Inflammatory macrophage treated with lipopolysaccharide for 4 hours (primary cell): ENCODE measurements around the gene GPR158.
"Not testable (repeated sequence)": the region's sequence is repeated elsewhere in the genome, so short reads cannot be mapped to it uniquely, and the experiment has no call there.

Source experiments
- DNase-seq: peaks from one replicate; pipeline ENCODE4 v3.0.0-alpha.2; 2020

Gene GPR158

DNA sequence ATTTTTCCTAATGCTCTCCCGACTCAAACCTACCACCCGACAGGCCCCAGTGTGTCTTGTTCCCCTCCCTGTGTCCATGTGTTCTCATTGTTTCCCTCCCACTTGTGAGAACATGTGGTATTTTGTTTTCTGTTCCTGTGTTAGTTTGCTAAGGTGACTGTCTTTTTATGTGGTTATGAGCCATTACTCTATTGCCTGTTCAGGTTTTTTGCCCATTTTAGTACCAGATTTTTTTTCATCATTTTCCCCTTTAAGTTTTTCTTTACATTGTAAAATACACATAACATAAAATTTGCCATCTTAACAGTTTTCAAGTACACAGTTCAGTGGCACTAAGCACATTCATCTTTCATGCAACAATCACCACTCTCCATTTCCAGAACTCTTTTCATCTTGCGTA, 133.5 kb downstream of the GPR158 start:
- DNase-seq: no peak

DNA sequence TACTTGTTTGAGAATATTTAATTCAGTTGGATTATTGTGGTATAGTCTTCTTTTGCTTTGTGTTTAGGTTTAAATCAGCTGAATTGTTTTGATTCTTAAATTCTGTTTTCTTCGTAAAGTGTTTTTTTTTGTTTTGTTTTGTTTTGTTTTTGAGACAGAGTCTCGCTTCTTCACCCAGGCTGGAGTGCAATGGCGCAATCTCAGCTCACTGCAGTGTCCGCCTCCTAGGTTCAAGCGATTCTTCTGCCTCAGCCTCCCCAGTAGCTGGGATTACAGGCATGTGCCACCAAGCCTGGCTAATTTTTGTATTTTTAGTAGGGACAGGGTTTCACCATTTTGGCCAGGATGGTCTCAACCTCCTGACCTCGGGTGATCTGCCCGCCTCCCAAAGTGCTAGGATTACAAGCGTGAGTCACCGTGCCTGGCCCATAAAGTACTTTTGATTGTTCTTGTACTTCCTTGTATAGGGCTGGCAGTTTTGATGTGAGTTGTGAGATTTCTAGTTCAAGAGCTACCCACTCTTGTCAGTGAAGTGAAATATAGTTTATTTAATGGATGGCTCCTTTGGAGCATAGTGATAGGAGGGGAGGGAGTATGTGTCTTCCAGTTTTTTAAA, 142.9 kb downstream of the GPR158 start:
- DNase-seq: not testable (repeated sequence)

DNA sequence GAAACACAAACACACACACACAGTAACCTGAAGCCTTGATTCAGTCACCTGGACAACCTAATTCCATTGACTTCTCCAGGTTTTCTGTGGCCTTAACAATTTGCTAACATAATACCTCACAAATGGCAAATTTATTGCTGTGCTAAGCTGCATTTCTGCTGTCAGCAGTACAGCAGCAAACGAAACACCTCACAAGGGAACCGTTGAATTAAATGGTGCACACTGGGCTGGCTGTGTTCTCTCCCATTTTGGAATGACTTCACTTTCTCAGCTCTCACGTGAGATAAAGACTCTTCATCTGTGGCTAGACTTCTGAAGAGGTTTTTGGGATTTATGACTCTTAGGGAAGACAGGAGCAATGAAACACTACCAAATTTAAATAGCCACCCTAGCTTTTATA, 152.5 kb downstream of the GPR158 start:
- DNase-seq: no peak

DNA sequence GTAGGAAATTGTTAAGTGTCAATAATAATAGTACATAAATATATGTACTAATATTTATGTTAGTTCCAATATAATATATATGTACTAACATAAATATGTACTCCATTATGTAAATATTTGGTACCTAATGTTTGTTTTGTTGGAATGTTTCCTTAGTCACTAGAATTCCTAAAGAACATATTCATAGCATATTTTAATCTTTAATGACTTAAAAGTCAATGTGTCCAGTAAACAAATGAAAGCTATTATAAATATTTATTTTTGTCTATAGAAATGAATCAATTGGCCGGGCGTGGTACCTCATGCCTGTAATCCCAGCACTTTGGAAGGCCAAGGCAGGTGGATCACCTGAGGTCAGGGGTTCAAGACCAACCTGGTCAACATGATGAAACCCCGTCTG, 153.6 kb downstream of the GPR158 start:
- no peak for DNase-seq

DNA sequence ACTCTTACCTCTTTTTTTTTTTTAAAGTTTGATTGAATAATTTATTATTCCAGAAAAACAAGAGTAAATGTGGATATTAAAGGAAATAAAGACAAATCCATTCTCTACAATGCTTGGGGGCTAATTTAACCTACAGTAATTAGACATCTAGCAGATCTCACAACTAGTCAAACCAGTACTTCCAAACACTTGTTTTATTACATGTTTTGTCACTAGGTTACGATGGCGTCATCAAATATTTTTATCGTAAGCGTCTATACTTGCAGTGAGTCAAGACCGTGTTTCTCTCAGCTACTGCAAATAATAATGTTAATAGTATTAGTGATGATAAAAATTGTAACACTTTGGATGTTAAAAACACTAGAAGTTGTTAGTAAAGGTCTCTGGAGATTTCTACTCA, 154.8 kb downstream of the GPR158 start:
- DNase-seq: not testable (repeated sequence)

DNA sequence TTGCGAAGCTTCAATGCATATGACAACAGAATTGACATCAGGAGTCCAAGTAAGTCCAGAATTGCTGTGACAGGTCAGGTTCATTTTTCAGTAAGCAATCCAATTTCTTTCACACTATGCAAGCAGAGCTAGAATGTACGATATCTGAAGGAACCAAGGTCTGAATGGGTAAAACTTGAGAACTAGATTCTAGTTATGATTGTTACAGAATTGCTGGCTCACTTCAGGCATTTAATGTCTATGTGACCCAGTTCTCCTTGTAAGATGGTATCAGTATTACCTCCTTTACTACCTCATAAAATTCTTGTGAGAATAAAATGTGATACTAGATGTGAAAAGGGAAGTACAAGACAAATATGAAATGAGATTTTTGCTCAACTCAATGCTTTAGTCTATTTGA, 159.6 kb downstream of the GPR158 start:
- no peak for DNase-seq

DNA sequence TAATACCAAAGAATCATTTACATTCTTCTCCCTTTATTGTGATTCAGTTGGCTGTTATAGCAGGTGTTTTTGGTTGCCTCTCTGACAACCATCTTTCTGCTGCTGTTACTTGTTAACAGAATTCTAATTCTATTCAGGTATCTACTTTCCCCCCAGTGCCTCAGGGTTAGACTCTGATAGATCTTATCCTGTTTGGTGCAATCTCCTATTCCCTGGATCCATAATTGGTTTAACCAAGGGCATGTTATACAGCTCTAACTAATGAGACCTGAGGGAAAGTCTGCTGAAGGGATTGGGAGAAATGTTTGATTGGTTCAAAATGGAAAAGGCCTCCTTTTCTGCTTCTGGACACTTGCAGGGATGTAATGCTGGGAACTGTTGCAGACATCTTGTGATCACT, 161.5 kb downstream of the GPR158 start:
- no peak for DNase-seq

DNA sequence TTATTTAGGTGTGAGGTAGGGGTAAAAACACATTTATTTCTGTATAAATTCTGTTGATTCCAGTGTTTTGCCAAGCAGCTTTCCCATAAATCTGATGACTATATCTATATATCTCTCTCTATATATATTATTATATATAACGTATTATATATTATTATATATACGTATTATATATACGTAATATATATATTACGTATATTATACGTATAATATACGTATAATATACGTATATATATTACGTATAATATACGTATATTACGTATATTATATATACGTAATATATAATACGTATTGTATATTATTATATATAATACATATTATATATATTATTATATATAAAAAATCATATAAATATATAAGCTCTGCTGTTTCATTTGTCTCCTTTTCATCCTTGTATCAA, 163.5 kb downstream of the GPR158 start:
- no peak for DNase-seq

DNA sequence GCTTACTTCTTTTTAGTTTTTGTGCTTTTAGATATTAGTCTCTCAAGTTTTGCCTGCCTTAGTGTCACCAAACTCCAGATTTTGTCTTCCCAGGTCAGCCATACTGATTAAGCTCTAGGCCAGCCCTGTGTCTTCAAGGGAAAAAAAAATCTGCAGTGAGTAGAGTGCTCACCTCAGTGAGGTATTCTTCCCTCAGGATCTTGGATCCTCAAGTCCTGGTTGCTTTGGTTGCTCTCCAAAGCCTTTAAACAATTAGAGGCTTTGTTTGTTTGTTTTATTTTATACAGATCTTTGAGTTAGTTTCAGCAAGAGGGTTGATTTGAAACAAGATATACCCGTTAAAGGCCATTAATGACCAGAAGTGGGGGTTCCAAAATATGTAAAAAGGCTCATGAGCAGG, 165.2 kb downstream of the GPR158 start:
- DNase-seq: no peak

DNA sequence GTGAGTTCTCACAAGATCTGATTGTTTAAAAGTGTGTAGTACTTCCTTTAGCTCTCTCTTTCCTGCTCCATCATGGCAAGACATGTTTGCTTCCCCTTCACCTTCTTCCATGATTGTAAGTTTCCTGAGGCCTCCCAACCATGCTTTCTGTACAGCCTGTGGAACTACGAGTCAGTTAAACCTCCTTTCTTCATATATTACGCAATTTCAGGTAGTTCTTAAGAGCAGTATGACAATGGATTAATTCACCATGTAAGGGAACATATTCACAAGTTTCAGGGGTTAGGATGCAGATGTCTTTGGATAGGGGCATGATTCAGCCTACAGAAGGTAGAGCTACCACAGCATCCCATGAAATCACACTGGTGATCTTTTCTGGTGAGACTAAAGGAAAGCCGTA, 174.7 kb downstream of the GPR158 start:
- no peak for DNase-seq

DNA sequence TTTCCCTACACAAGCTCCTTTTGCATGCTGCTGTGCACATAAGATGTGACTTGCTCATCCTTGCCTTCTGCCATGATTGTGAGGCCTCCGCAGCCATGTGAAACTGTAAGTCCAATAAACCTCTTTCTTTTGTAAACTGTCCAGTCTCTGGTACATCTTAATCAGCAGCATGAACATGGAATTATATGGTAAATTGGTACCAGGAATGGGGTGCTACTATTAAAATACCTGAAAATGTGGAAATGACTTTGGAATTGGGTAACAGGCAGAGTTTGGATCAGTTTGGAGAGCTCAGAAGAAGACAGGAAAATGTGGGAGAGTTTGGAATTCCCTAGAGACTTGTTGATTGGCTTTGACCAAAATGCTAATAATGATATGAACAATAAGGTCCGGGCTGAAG, 181.8 kb downstream of the GPR158 start:
- no peak for DNase-seq

DNA sequence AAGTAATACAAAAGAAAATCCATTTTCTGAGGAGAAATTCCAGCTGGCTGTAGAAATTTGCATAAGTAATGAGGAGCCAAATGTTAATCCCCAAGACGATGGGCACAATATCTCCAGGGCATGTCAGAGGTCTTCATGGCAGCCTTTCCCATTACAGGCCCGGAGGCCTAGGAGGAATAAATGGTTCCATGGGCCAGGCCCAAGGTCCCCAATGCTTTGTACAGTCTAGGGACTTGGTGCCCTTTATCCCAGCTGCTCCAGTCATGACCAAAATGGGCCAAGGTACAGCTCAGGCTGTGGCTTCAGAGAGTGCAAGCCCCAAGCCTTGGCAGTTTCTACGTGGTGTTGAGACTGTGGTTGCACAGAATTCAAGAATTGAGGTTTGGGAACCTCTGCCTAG, 182.5 kb downstream of the GPR158 start:
- DNase-seq: no peak

DNA sequence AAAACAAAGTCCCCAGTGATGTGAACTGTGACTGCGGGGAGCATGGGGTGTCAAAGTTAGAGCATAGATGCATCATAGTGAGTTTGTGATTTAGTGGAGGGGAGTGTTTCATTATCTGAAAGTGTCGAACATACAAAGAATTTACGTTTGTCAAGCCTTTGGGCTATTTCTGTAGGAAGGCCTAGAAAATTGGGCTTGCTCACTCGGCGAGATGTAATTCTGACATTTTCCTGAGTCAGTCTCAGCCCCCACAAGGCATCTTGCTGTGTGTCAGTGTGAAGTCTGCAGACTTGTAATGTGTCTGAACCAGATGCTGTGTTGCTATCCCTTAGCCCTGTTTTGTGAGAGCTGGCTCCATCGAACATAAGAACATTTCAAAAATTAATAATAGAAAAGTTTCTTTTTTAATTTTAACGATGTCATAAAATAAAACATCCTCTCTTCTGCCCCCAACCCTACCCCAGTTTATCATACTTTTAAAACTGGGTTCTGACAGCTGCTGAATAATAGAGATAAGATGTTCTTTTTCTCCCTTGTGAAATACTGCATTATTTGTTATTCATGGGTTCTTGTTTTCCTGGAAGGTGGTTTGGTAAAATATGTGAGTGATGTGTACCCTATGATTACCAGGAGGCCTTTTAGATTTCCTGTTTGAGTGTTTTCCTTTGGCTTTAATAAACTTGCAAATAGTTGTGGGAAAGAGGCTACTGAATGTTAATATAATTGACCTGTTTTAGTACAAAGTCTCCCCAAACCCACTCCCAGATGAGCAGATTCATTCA, 207.4 kb downstream of the GPR158 start:
- no peak for DNase-seq

DNA sequence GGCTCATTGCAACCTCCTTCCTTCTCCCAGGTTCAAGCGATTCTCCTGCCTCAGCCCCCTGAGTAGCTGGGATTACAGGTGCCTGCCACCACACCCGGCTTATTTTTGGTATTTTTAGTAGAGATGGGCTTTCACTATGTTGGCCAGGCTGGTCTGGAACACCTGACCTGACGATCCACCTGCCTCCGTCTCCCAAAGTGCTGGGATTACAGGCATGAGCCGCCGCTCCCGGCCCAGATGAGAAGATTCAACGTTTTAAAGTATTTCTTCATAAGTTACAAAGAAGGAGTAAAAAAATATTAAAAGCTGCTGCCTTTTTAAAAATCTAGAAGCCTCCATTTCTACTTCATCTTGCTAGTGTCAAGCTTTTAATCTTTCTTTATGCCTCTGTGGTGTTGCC, 208.1 kb downstream of the GPR158 start:
- DNase-seq: not testable (repeated sequence)

DNA sequence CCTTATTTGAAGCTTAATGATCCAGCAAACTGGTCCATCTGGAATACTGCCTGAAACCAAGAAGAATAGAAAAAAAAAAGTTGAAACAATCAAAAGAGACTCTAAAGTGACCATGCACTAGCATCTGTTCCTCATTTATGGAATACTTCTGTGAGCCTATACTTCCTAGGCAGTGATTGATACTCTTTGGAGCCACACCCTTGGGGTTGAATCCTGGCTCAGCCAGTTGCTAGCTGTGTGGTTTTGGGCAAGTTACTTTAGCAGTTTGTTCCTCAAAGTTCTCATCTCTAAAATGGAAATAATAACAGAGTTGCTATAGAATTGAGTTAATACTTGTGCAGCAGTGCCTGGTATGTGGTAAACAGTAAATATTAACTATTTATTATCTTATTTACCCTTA, 208.9 kb downstream of the GPR158 start:
- DNase-seq: no peak

DNA sequence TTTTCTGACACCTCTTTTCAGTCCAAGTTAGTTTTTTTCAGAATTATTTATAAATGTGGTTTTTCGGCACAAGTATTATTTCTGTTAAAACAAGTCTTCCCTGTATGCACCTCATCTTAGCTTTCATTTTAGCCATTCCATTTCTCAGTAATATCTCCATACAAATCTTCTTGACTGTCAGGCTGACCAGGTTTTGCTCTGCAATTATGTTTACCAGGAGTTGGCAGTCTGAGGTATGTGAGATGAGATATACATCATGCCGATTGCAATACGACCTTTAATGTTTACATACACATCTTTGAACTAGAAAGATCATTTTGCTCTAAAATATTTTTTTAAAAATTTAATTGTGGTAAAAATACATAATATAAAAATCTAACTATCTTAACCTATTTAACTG, 209.8 kb downstream of the GPR158 start:
- no peak for DNase-seq

DNA sequence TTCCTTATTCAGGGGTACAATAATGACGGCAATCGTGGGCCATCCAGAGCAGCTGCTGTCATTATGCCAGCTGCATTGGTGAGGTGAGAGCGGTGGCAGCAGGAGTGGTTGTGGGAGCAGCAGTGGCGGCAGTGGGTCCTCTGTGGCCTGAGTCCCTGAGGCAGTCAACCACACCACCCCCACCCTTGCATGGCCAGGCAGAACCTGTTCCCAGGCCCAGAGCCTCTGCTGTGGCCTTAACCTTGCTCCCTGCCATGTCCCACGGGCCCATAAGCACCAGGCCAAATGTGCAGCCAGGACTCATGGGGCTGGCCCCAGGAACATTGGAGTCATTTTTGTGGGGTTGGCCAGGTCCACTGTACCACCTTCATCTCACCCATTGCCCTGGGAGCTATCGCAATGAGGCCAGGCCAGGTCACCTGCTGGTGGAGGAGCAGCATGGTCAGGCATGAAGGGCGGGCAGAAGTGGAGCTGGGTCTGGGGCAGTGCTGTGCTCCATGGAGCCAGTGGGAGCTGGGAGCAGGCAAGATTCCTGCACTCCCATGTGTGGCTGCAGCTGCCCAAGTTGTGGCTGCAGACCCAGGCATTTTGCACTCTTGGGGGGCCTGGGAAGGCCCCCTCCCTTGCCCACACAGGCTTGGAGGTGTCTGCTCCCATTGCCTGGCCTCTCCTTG, 213.5 kb downstream of the GPR158 start:
- no peak for DNase-seq

DNA sequence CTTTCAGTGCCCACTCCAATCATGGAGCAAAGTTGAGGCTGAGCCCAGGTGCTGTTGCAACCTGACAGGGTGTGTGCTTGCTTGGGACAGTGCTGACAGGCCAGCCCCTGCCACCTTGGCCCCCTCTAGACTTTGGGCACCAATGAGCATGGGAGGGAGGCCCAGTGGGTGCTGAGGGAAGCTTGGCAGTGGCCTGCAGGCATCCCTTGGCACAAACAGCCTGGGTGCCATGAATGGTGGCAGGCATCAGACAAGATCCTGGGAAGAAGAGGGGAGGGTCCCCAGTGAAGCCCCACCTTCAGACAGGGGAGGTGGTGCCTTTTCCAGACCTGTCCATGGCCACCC, 214.0 kb downstream of the GPR158 start:
- DNase-seq: no peak

DNA sequence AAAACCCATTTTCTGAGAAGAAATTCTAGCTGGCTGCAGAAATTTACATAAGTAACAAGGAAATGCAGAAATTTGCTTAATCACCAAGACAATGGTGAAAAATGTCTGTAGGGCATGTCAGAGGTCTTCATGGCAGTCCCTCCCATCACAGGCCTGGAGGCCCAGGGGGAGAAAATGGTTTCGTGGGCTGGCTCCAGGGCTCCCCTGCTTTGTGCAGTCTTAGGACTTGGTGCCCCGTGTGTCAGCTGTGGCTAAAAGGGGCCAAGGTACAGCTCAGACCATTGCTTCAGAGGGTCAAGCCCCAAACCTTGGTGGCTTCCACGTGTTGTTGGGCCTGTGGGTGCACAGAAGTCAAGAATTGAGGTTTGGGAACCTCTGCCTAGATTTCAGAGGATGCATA, 215.9 kb downstream of the GPR158 start:
- DNase-seq: no peak

DNA sequence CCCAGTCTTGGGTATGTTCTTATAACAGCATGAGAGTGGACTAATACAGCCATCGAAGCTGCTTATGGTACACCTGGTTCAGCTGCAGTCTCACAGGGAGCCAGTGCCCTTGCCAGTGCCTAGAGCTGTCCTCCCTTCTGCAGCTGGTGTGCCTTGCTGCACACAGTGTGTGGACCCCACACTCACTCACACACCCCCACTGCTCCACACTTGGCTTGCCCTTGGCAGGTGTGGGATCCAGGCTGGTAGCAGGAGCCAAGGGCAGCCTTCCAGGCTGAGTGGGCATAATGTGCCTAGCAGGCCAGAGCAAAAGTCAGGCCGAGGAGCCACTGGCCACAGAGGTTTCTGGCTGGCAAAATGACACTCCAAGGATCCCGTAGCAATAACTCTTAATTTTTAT, 217.3 kb downstream of the GPR158 start:
- DNase-seq: no peak

DNA sequence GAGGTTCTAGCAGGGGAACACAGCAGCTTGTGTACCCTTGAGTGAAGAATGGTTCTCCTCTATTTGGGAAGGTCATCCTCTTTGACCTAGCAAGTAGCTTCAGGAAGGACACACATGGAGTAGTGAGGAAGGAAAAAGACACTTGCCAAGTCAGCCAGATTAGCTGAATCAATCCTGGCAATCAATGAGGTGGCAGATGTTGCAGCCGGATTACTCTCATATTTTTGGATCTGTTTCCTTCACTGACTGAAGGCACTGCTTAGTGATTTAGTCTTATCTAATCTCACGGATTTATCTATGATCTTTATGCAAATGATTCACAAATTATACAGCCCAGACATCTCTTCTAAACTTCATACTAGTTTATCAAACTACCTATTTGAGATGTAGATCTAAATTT, 218.8 kb downstream of the GPR158 start:
- no peak for DNase-seq

DNA sequence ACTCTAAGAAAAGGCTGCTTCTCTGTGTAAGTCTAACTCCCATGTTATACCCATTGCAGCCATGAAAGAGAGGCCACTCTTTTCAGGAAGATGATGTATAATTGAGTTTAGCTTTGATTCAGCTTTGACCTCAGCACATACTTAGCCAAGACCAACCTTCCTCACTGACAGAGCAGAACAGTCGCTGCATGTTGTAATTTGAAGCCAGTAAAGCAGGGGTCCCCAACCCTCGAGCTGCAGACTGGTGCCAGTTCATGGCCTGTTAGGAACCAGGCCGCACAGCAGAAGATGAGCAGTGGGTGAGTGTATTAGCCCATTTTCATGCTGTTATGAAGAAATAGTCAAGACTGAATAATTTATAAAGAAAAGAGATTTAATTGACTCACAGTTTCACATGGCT, 223.9 kb downstream of the GPR158 start:
- DNase-seq: no peak

DNA sequence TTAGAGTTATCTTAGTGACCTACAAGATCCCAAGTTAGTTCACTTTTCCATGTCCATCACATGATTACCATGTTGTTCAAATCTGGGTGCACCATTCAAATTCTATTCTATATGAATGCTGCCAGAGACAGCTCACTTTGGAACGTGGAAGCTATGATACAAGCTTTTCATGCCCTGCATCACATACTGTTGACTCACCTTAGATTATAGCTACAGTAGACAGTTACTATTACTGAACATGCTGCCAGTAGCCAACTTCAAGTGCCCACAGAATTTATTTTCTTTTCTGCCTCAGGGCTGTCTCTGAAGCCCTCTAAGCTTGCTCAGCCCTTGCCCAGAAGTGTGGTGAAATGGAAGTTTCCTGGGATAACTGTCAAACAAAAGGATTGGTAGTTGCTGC, 231.1 kb downstream of the GPR158 start:
- DNase-seq: no peak

DNA sequence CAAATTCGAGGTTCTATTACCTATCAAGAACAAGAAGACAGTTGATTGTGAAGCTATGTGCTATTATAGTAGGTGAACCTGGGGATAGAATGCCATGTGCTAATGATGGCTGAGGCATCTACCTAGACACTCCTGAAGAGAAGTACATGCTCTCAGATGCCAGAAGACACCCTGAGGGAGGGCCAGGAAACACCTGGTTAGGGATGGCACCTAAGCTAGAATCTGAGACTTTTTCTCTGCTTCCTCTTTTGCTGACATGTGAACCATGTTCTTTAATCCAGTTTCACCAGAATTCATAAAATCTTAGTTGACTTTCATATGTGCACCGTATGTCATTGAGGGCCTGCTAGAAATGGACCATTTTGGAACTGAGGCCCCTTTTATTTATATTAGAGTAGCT, 242.8 kb downstream of the GPR158 start:
- no peak for DNase-seq

DNA sequence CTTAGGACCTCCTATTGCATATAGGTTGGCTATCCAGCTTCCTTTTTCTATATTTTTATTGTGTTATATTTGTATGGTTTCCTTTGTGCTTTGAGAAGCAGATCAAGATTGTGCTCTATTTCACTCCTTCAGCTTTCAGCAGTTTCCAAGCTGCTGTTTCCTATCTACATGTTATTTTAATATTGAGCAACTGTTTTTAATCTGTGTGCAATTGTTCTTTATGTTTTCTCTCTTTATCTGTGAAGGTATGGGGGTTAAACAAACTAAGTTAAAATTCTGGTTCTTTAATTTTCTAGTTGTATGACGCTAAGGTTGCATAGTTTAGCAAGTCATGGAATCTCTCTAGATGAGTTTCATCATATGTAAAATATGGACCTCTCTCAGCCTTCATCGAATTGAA, 251.0 kb downstream of the GPR158 start:
- no peak for DNase-seq
